Measurements from ENCODE around the gene TLN1. TPM values are rescaled to one million over a fixed set of nuclear protein-coding genes. Genes with fewer than 3 reads are reported as not detected.

The TLN1 gene
- total RNA-seq, 1 experiment from 2014 or later, result 347 TPM

DNA sequence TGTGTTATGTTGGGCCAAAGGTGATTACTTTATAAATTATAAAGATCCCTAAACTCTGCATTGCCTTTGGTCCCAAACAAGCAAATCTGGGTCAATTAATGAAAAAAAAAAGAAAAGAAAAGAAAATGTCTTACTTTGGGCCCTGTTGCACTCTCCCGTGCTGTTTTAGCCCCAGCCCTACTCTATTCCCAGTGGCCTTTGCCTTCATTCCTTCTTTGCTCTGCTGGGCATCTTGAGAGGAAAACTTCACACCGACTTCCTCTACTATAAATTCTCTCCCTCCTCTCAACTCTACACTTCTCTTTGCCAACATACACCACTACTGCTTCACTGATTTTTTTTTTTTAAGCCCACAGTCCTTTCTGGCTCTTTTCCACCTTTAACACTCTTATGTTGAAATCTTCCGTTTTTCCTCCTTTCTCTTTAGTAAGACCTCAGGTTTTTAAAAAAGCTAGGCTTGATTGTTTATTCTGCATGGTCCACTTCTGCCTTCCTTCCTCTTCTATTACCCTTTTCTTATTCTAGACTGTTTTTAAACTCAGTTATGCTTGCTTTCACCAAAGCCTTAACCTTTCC lies 26.6 kb upstream of the TLN1 start:
- BruUV-seq (replicated peaks), result TSS peak; percentile 48
- Histone ChIP-seq H3K36me3 (ENCODE audit: control insufficient read depth, insufficient read depth, low read length) (no peaks in the 10 kb centered on the region), H3K9me3 (ENCODE audit: control insufficient read depth, insufficient read depth, low read depth, low read length) (no peaks in the 10 kb centered on the region), H3K4me3 (ENCODE audit: low read depth in 2 of 2, low read length in 2 of 2) (peak overlapping the region in 1 of 2 experiments; percentile 12; a peak in 1 of 4 replicates), H3K4me1 (ENCODE audit: control insufficient read depth, insufficient read depth, low read length) (peaks cover 22% of the 10 kb centered on the region), H3K27ac (ENCODE audit: low read length) (peak overlapping the region; percentile 88), H3K27me3 (ENCODE audit: control insufficient read depth, insufficient read depth, low read length) (no peaks in the 10 kb centered on the region)
- TF ChIP-seq TCF7L2 (IDR thresholded peaks at IDR 0.05; ENCODE audit: low read depth, low read length) (no peak), POLR2AphosphoS5 (IDR thresholded peaks at IDR 0.05; ENCODE audit: low read depth, low read length) (no peak), REST (IDR thresholded peaks at IDR 0.05; ENCODE audit: insufficient read depth in 1 of 2, low read depth in 2 of 2, low read length in 1 of 2) (no peak), SIN3A (IDR thresholded peaks at IDR 0.05; ENCODE audit: borderline replicate concordance, insufficient read depth, low read depth, low read length) (no peak), CTCF (IDR thresholded peaks at IDR 0.05) (no peak)
- ChIA-PET CTCF (no interaction called here), POLR2A (no interaction called here)
- ATAC-seq (no peak), DNase-seq (ENCODE audit: low read depth, low spot score) (no peak)
- in situ Hi-C loops (cut with HindIII; ENCODE audit: low pct_unique_long_range_greater_than_20kb, low sequenced_read_pairs), result no loop called here
- intact Hi-C loops (cut with micrococcal nuclease; ENCODE audit: unreplicated experiment), result no loop called here

GRCh38 chr9:35757892-35758275 lies 25.9 kb upstream of the TLN1 start:
- peak overlapping the region; percentile 75 to 92 for H3K4me3 ChIP-seq (ENCODE audit: low read depth in 2 of 2, low read length in 2 of 2)
- H3K27ac ChIP-seq (ENCODE audit: low read length), result peak overlapping the region; percentile 88
- BruUV-seq (replicated peaks), result no TSS peak
- in situ Hi-C loops (cut with HindIII; ENCODE audit: low pct_unique_long_range_greater_than_20kb, low sequenced_read_pairs) (no loop called here), intact Hi-C loops (cut with micrococcal nuclease; ENCODE audit: unreplicated experiment) (no loop called here)
- ATAC-seq (no peak), DNase-seq (ENCODE audit: low read depth, low spot score) (no peak)
- TF ChIP-seq TCF7L2 (IDR thresholded peaks at IDR 0.05; ENCODE audit: low read depth, low read length) (no peak), SIN3A (IDR thresholded peaks at IDR 0.05; ENCODE audit: borderline replicate concordance, insufficient read depth, low read depth, low read length) (no peak), REST (IDR thresholded peaks at IDR 0.05; ENCODE audit: insufficient read depth in 1 of 2, low read depth in 2 of 2, low read length in 1 of 2) (no peak), CTCF (IDR thresholded peaks at IDR 0.05) (no peak), POLR2AphosphoS5 (IDR thresholded peaks at IDR 0.05; ENCODE audit: low read depth, low read length) (no peak)
- H3K9me3 ChIP-seq (ENCODE audit: control insufficient read depth, insufficient read depth, low read depth, low read length), result no peaks in the 10 kb centered on the region
- POLR2A ChIA-PET, result no interaction called here
- CTCF ChIA-PET, result interaction anchor here (0.5 kb wide), 1 partner anchor 10 kb away, joined by 3 read pairs; no protein-coding TSS in a partner anchor
- no peaks in the 10 kb centered on the region for H3K27me3 ChIP-seq (ENCODE audit: control insufficient read depth, insufficient read depth, low read length)
- H3K4me1 ChIP-seq (ENCODE audit: control insufficient read depth, insufficient read depth, low read length), result peaks cover 22% of the 10 kb centered on the region
- no peaks in the 10 kb centered on the region for H3K36me3 ChIP-seq (ENCODE audit: control insufficient read depth, insufficient read depth, low read length)

Data from Panc1 (cell line).